ENCODE measurements around the gene SPTSSB.

GRCh38 chr3:161343540-161343939 lies 27.8 kb downstream of the SPTSSB start:
- TF ChIP-seq POLR2A (IDR thresholded peaks at IDR 0.05) (no peak), CTCF (IDR thresholded peaks at IDR 0.05) (no peak)

Data from lower leg skin (tissue), 3 donors.